ENCODE measurements around the gene MICALL2. TPM values are rescaled to one million over a fixed set of nuclear protein-coding genes. Genes with fewer than 3 reads are reported as not detected.

MICALL2 gene
- polyA plus RNA-seq, 2 of the 4 experiments (the other 2 are of a cell fraction): 6.1 to 20.6 TPM

- Histone ChIP-seq H3K27ac (no peak overlapping the region), H3K4me3 (no peak overlapping the region), H3K4me2 (no peak overlapping the region), H3K4me1 (peaks cover 30% of the 10 kb centered on the region), H3K9me3 (no peaks in the 10 kb centered on the region)
- CTCF ChIA-PET: interaction anchor here (0.6 to 19.9 kb wide), 4 partner anchors 22 to 262 kb away, joined by 3 to 209 read pairs (median 25); no protein-coding TSS in a partner anchor
- WGBS (ENCODE audit: missing lambda C conversion rate): 71% methylated on average over 11 of the region's 26 CpGs
- no peak for FAIRE-seq
- no peak for DNase-seq (ENCODE audit: low read depth in 1 of 2, low spot score in 1 of 2)
- no peak for TF ChIP-seq JUN (IDR thresholded peaks at IDR 0.05)
- ATAC-seq: no peak
- POLR2A ChIA-PET: no interaction called here
Observed at GRCh38 chr7:1455241-1455939, 3.9 kb downstream of the MICALL2 start.

GRCh38 chr7:1454542-1454941 is 4.7 kb downstream of the MICALL2 start:
- no peak for TF ChIP-seq TFCP2L1 (CRISPR knock-in tag; IDR thresholded peaks at IDR 0.05)
- no peak for TF ChIP-seq RARB (CRISPR knock-in tag; IDR thresholded peaks at IDR 0.05)
- Histone ChIP-seq H3K4me2 (no peak overlapping the region), H3K4me1 (peaks cover 24% of the 10 kb centered on the region), H3K9me3 (no peaks in the 10 kb centered on the region), H3K4me3 (no peak overlapping the region), H3K27ac (peak overlapping the region in 1 of 2 experiments; percentile 40; a peak in 3 of 6 replicates)
- FAIRE-seq (no peak), DNase-seq (ENCODE audit: low read depth in 1 of 2, low spot score in 1 of 2) (no peak), ATAC-seq (no peak)
- ChIA-PET CTCF (interaction anchor here (0.9 to 19.9 kb wide), 4 partner anchors 17 to 279 kb away, joined by 3 to 209 read pairs (median 24); no protein-coding TSS in a partner anchor), POLR2A (no interaction called here)
- 87% methylated on average over 3 of the region's 14 CpGs for WGBS (ENCODE audit: missing lambda C conversion rate)

- TF ChIP-seq CBX2 (IDR thresholded peaks at IDR 0.05; ENCODE audit: borderline replicate concordance, low read depth): no peak
- no peak for TF ChIP-seq FOSB (CRISPR knock-in tag; IDR thresholded peaks at IDR 0.05)
- no peak for TF ChIP-seq EP300 (IDR thresholded peaks at IDR 0.05)
- TF ChIP-seq MAX (IDR thresholded peaks at IDR 0.05): no peak
- no peak for TF ChIP-seq CEBPB (IDR thresholded peaks at IDR 0.05)
- TF ChIP-seq USF2 (IDR thresholded peaks at IDR 0.05): no peak
- no peak for TF ChIP-seq BCL3 (IDR thresholded peaks at IDR 0.05)
- TF ChIP-seq ESRRA (IDR thresholded peaks at IDR 0.05; ENCODE audit: borderline replicate concordance, low read length): no peak
- no peak for TF ChIP-seq EHMT2 (IDR thresholded peaks at IDR 0.05; ENCODE audit: low read depth)
- TF ChIP-seq RFX5 (IDR thresholded peaks at IDR 0.05): no peak
- TF ChIP-seq JUNB (IDR thresholded peaks at IDR 0.05): no peak
- no peak for TF ChIP-seq POLR2AphosphoS2 (conservative IDR thresholded peaks at IDR 0.05; ENCODE audit: low read length)
- no peak for TF ChIP-seq RCOR1 (IDR thresholded peaks at IDR 0.05; ENCODE audit: low read depth, low read length)
- TF ChIP-seq RARB (CRISPR knock-in tag; IDR thresholded peaks at IDR 0.05): no peak
- TF ChIP-seq CHD2 (IDR thresholded peaks at IDR 0.05; ENCODE audit: low read length, partially characterized antibody): no peak
- no peak for TF ChIP-seq GATA3 (IDR thresholded peaks at IDR 0.05; ENCODE audit: borderline replicate concordance)
- no peak for TF ChIP-seq CTCF (IDR thresholded peaks at IDR 0.05)
- TF ChIP-seq EHF (CRISPR knock-in tag; IDR thresholded peaks at IDR 0.05): no peak
- no peak for TF ChIP-seq ZSCAN20 (CRISPR knock-in tag; IDR thresholded peaks at IDR 0.05)
- no peak for TF ChIP-seq SMC3 (IDR thresholded peaks at IDR 0.05)
- 89% methylated on average over 14 of the region's 19 CpGs for WGBS (ENCODE audit: missing lambda C conversion rate)
- POLR2A ChIA-PET: no interaction called here
- CTCF ChIA-PET: interaction anchor here (1.3 to 19.9 kb wide), 4 partner anchors 11 to 259 kb away, joined by 3 to 209 read pairs (median 26); no protein-coding TSS in a partner anchor
- DNase-seq (ENCODE audit: low read depth in 1 of 2, low spot score in 1 of 2) (no peak), FAIRE-seq (no peak), ATAC-seq (no peak)
- Histone ChIP-seq H3K9me3 (no peaks in the 10 kb centered on the region), H3K27ac (no peak overlapping the region; a peak in 1 of 6 replicates), H3K4me3 (no peak overlapping the region), H3K4me2 (no peak overlapping the region), H3K4me1 (peaks cover 17% of the 10 kb centered on the region; the same call in 2 of the 3 replicates)
Observed at GRCh38 chr7:1452205-1452604, 7.1 kb downstream of the MICALL2 start.

All from A549 (cell line).